Urothelium cell line (cell line): Measurements from ENCODE around the gene KAT5.
"Not testable (repeated sequence)": the region's sequence is repeated elsewhere in the genome, so short reads cannot be mapped to it uniquely, and the experiment has no call there.

Experiments used
- DNase-seq: peaks from one replicate; pipeline ENCODE4 v3.0.0; 2011; ENCODE audit warnings: low spot score, mixed read lengths
- FAIRE-seq: peaks from 2 replicates; lab custom pipeline; 2011; peaks lifted over from hg19 to GRCh38; lab: Jason Lieb, UNC

Gene KAT5

GRCh38 chr11:65743681-65744025, 31.6 kb downstream of the KAT5 start:
- no peak for DNase-seq
- FAIRE-seq: no peak

- FAIRE-seq (no peak), DNase-seq (peak; percentile 37)
These were observed 32.1 kb downstream of the KAT5 start for GRCh38 chr11:65744026-65744698.

GRCh38 chr11:65744699-65745042, 32.6 kb downstream of the KAT5 start:
- FAIRE-seq: no peak

GRCh38 chr11:65745049-65745448, 33.0 kb downstream of the KAT5 start:
- DNase-seq (no peak), FAIRE-seq (no peak)

More at GRCh38 chr11:65744699-65745042, 32.6 kb downstream of the KAT5 start:
- no peak for DNase-seq

GRCh38 chr11:65762169-65762568, 50.1 kb downstream of the KAT5 start:
- FAIRE-seq, DNase-seq: not testable (repeated sequence)

- not testable (repeated sequence) for FAIRE-seq, DNase-seq
These were observed 50.8 kb downstream of the KAT5 start for GRCh38 chr11:65762816-65763215.

GRCh38 chr11:65764434-65764833, 52.4 kb downstream of the KAT5 start:
- DNase-seq (no peak), FAIRE-seq (no peak)

- no peak for FAIRE-seq
- DNase-seq: no peak
These were observed 54.5 kb downstream of the KAT5 start for GRCh38 chr11:65766535-65766934.

- no peak for DNase-seq
- no peak for FAIRE-seq
These were observed 55.4 kb downstream of the KAT5 start for GRCh38 chr11:65767406-65767805.

- DNase-seq, FAIRE-seq: not testable (repeated sequence)
These were observed 55.8 kb downstream of the KAT5 start for GRCh38 chr11:65767806-65768205.
